Skin epidermis (tissue), 12 donors: Measurements from ENCODE around the gene SLC25A13.

ENCODE experiments used
- H3K27ac ChIP-seq, 21 experiments: fragments of 200-600 bp; sonication (generic) in 11 of 21; one replicate each; pipeline ENCODE4 v1.5.0; 2020; ENCODE audit warnings: mild to moderate bottlenecking in 3 of 21, inconsistent platforms in 2 of 21, moderate library complexity in 2 of 21
- H3K4me3 ChIP-seq, 7 experiments: fragments of 200-600 bp; sonication (generic) in 2 of 7; one replicate each; pipeline ENCODE4 v1.5.0; 2020; ENCODE audit warnings: inconsistent platforms in 2 of 7, mild to moderate bottlenecking in 2 of 7, moderate library complexity in 1 of 7

Gene SLC25A13

GRCh38 chr7:96219378-96220130, 102.3 kb downstream of the SLC25A13 start:
- Histone ChIP-seq H3K4me3 (no peak overlapping the region), H3K27ac (peak overlapping the region in 4 of 21 experiments; percentile 6 to 34 (median 18))

- H3K27ac ChIP-seq: peak overlapping the region in 3 of 21 experiments; percentile 6 to 34 (median 10)
- no peak overlapping the region for H3K4me3 ChIP-seq
These were observed 103.1 kb downstream of the SLC25A13 start for GRCh38 chr7:96218664-96219243.

GRCh38 chr7:96217147-96217546, 104.8 kb downstream of the SLC25A13 start:
- H3K4me3 ChIP-seq: no peak overlapping the region
- no peak overlapping the region for H3K27ac ChIP-seq

GRCh38 chr7:96216373-96216772, 105.5 kb downstream of the SLC25A13 start:
- Histone ChIP-seq H3K4me3 (no peak overlapping the region), H3K27ac (no peak overlapping the region)

- Histone ChIP-seq H3K27ac (no peak overlapping the region), H3K4me3 (no peak overlapping the region)
These were observed 109.4 kb downstream of the SLC25A13 start for GRCh38 chr7:96212474-96212873.

- H3K27ac ChIP-seq: no peak overlapping the region
- no peak overlapping the region for H3K4me3 ChIP-seq
These were observed 109.9 kb downstream of the SLC25A13 start for GRCh38 chr7:96211954-96212353.

GRCh38 chr7:96205665-96206064, 116.2 kb downstream of the SLC25A13 start:
- Histone ChIP-seq H3K4me3 (no peak overlapping the region), H3K27ac (no peak overlapping the region)

GRCh38 chr7:96204601-96205000, 117.3 kb downstream of the SLC25A13 start:
- no peak overlapping the region for H3K27ac ChIP-seq
- H3K4me3 ChIP-seq: no peak overlapping the region

GRCh38 chr7:96203786-96204185, 118.1 kb downstream of the SLC25A13 start:
- H3K27ac ChIP-seq: no peak overlapping the region
- no peak overlapping the region for H3K4me3 ChIP-seq

- no peak overlapping the region for H3K27ac ChIP-seq
- no peak overlapping the region for H3K4me3 ChIP-seq
These were observed 119.8 kb downstream of the SLC25A13 start for GRCh38 chr7:96202102-96202501.

- Histone ChIP-seq H3K4me3 (no peak overlapping the region), H3K27ac (no peak overlapping the region)
These were observed 121.2 kb downstream of the SLC25A13 start for GRCh38 chr7:96200740-96201139.

- H3K4me3 ChIP-seq: no peak overlapping the region
- H3K27ac ChIP-seq: no peak overlapping the region
These were observed 122.5 kb downstream of the SLC25A13 start for GRCh38 chr7:96199421-96199820.

- Histone ChIP-seq H3K27ac (no peak overlapping the region), H3K4me3 (no peak overlapping the region)
These were observed 123.8 kb downstream of the SLC25A13 start for GRCh38 chr7:96198047-96198636.

GRCh38 chr7:96196676-96197075, 125.2 kb downstream of the SLC25A13 start:
- Histone ChIP-seq H3K4me3 (no peak overlapping the region), H3K27ac (no peak overlapping the region)

GRCh38 chr7:96189129-96189820, 132.6 kb downstream of the SLC25A13 start:
- H3K4me3 ChIP-seq: no peak overlapping the region
- peak overlapping the region in 1 of 21 experiments; percentile 37 for H3K27ac ChIP-seq

- H3K4me3 ChIP-seq: no peak overlapping the region
- H3K27ac ChIP-seq: peak overlapping the region in 1 of 21 experiments; percentile 37
These were observed 133.3 kb downstream of the SLC25A13 start for GRCh38 chr7:96188591-96188991.

- H3K4me3 ChIP-seq: no peak overlapping the region
- peak overlapping the region in 1 of 21 experiments; percentile 0 for H3K27ac ChIP-seq
These were observed 133.7 kb downstream of the SLC25A13 start for GRCh38 chr7:96188174-96188581.

GRCh38 chr7:96187735-96188134, 134.2 kb downstream of the SLC25A13 start:
- H3K4me3 ChIP-seq: no peak overlapping the region
- peak overlapping the region in 1 of 21 experiments; percentile 0 for H3K27ac ChIP-seq

- H3K4me3 ChIP-seq: no peak overlapping the region
- H3K27ac ChIP-seq: peak overlapping the region in 1 of 21 experiments; percentile 18
These were observed 137.1 kb downstream of the SLC25A13 start for GRCh38 chr7:96184783-96185182.

GRCh38 chr7:96183163-96183670, 138.7 kb downstream of the SLC25A13 start:
- Histone ChIP-seq H3K4me3 (no peak overlapping the region), H3K27ac (no peak overlapping the region)
